ENCODE results near the gene ZNF292.

Gene ZNF292

DNA sequence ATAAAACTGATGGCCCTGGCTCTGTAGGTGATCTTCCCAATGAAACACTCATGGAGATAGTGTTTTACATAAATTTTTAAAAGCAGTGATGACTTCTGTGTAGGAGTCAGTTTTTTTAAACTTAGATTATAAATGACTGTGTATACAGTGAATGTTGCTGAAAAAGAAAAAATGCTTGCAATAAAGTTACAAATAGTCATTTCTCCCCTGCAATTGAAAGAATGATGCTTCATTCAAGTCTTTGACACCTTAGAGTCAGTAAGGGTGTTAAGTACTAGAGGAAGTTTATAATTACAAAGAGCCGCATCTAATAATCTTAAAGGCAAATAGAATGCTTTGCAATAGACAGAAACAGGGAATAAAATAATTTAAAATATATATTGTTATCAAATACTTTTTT lies 27.6 kb downstream of the ZNF292 start:
- TF ChIP-seq, protein P1, sequence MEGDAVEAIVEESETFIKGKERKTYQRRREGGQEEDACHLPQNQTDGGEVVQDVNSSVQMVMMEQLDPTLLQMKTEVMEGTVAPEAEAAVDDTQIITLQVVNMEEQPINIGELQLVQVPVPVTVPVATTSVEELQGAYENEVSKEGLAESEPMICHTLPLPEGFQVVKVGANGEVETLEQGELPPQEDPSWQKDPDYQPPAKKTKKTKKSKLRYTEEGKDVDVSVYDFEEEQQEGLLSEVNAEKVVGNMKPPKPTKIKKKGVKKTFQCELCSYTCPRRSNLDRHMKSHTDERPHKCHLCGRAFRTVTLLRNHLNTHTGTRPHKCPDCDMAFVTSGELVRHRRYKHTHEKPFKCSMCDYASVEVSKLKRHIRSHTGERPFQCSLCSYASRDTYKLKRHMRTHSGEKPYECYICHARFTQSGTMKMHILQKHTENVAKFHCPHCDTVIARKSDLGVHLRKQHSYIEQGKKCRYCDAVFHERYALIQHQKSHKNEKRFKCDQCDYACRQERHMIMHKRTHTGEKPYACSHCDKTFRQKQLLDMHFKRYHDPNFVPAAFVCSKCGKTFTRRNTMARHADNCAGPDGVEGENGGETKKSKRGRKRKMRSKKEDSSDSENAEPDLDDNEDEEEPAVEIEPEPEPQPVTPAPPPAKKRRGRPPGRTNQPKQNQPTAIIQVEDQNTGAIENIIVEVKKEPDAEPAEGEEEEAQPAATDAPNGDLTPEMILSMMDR (IDR thresholded peaks at IDR 0.05) = no peak

DNA sequence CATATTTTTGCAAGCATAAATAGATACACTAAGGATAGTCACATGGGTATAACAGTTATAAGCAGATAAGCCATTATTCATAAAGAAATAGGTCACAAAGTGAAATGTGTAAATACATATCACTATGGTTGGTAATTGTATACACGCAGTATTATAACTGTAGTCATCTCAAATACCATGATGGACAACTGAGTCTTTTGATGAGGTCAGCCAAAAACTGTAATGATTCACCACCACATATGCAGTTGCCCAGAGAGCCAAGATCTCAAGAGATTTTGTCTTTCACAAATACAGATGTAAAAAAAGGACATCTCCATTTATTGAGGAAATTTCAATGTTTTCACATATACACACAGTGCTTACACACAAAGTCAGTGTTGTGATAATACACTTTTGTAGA lies 28.3 kb downstream of the ZNF292 start:
- TF ChIP-seq, protein P1 (IDR thresholded peaks at IDR 0.05) = no peak

DNA sequence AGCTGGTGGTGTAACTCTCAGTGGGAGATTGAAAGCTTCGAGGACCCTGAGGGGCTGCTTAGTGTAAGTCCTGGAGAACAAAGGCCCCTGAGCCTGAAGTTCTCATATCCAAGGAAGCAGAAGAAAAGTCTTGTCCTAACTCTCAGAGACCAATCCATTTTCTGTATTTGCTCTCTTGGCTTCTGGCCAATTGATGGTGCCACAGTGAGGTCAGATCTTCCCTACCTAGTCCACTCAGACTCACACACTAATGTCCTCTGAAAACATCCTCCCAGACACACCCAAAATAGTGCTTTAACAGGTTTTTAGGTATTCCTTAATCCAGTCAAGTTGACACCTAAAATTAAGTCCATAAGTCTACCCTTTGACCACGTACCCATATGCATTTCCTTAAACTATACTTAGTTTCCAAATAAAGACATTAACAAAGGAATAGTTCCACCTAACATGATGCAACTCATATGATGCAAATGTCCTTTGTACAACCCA lies 29.4 kb downstream of the ZNF292 start:
- TF ChIP-seq, protein P1 (IDR thresholded peaks at IDR 0.05) = no peak

DNA sequence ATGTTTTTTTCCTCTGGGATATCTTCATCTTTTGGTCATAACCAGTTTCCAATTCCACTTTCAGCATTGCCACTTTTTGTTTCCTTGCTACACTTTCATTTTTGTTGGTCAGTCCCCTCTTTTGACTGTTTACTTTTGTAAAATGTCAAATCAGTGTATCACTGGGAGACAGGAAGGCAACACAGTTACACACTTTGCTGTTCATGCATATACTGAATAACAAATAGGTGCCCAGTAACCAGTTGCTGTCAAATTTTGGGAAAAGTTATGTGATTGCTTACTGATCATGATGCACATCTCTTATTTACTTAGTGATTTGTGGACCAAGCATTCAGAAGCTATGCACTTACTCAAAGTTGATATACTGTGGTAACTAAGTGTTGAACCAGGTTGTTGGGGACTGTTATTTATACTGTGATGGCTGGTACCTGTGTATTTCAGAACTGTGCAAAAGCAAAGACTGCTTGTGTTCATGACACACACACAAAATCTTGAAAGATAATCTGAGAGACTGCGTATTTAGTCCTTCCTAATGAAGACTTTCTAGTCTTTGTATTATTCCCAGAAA lies 41.0 kb downstream of the ZNF292 start:
- TF ChIP-seq, protein P1 (IDR thresholded peaks at IDR 0.05) = no peak

DNA sequence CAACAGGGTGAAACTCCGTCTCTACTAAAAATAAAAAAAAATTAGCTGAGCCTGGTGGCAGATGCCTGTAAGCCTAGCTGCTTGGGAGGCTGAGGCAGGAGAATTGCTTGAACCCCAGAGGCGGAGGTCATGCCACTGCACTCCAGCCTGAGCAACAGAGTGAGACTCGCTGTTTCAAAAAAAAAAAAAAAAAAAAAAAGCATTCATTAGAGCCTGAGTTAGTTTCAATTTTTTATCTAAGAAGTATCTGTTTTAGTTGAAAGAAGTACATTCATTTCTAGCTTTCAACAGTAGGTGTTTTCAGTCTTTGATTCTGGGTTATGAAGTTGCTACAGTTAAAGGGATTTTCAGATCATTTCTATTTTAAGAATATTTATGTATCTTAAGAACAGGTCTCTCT lies 42.2 kb downstream of the ZNF292 start:
- TF ChIP-seq, protein P1 (IDR thresholded peaks at IDR 0.05) = no peak

DNA sequence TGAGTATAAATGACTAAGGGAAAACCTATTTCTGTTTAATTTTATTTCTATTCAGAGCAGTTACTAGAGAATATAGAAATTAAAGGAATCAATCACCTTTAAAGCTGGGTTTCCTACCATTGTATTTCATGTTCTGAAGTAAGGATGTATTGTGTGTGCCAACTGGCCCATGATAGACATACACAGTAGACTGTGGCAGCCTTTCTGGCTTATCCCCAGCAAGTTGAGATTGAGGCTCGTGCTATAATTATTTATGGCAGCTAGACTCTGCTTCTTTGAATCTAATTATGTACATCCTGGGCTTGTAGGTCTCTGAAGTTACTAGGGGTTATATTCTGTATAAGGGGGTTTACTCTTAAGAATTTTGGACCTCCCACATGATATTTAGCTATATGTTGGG lies 44.4 kb downstream of the ZNF292 start:
- TF ChIP-seq, protein P1 (IDR thresholded peaks at IDR 0.05) = no peak

DNA sequence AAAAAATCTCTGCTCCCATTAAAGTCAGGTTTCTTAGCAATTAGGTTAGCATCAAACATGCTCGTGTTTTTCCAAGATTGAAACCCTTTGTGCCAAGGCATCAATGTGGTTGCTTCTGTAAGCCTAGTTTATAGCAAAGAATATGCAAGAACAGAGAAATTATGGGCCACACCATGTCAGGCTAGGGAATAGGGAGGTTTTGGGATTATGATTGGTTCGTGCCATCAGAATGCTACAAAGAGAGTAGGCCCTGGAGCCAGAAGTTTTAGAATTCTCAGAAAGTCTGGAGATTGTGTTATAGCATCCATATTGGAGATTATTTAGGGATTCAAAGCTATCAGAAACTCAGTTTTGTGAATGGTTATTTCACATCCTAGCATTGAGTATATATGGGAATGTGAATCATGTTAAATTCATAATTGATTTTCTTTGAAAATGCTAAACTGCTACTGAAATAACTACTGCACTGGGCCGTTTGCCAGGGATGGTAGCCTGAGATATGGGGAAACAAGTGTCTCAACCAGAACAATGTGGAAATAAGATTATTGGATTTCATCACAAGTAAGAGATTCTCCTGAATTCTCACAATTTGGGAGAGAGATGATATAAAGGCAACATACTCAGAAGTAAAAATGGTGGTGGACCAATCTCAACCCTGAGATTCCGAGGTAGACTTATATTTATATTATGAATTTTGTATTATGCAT lies 45.3 kb downstream of the ZNF292 start:
- TF ChIP-seq, protein P1 (IDR thresholded peaks at IDR 0.05) = no peak
